ENCODE measurements around the gene TP53BP1. TPM values are rescaled to one million over a fixed set of nuclear protein-coding genes. Genes with fewer than 3 reads are reported as not detected.
"Not testable (repeated sequence)": the region's sequence is repeated elsewhere in the genome, so short reads cannot be mapped to it uniquely, and the experiment has no call there.

The TP53BP1 gene
- 71.9 and 106 TPM in 2 replicates for total RNA-seq (ENCODE audit: low replicate concordance)

- no peak for TF ChIP-seq CTCF (IDR thresholded peaks at IDR 0.05; ENCODE audit: insufficient read depth, low read length)
- peak within 1 kb of the TSS; percentile 99 for H3K4me3 ChIP-seq (ENCODE audit: low read depth, low read length)
- peak; percentile 91 for DNase-seq (ENCODE audit: low read depth)
Measured at GRCh38 chr15:43492673-43493601, at the start of gene TP53BP1. TSS of gene TP53BP1 (minus strand) at chr15:43493156. CDS start at chr15:43493043, 113 bp downstream.

- peak; percentile 57 for DNase-seq (ENCODE audit: low read depth)
- no peak for TF ChIP-seq CTCF (IDR thresholded peaks at IDR 0.05; ENCODE audit: insufficient read depth, low read length)
- no peak overlapping the region for H3K4me3 ChIP-seq (ENCODE audit: low read depth, low read length)
Measured at GRCh38 chr15:43541785-43542184, 48.8 kb upstream of the TP53BP1 start.

- no peak for TF ChIP-seq CTCF (IDR thresholded peaks at IDR 0.05; ENCODE audit: insufficient read depth, low read length)
- DNase-seq (ENCODE audit: low read depth): no peak
- H3K4me3 ChIP-seq (ENCODE audit: low read depth, low read length): no peak overlapping the region
Measured at GRCh38 chr15:43538091-43538490, 45.1 kb upstream of the TP53BP1 start.

- no peak for TF ChIP-seq CTCF (IDR thresholded peaks at IDR 0.05; ENCODE audit: insufficient read depth, low read length)
- no peak for DNase-seq (ENCODE audit: low read depth)
Measured at GRCh38 chr15:43534897-43535296, 41.9 kb upstream of the TP53BP1 start.

GRCh38 chr15:43532826-43533225 lies 39.9 kb upstream of the TP53BP1 start:
- peak; percentile 35 for DNase-seq (ENCODE audit: low read depth)
- not testable (repeated sequence) for H3K4me3 ChIP-seq (ENCODE audit: low read depth, low read length)

More at GRCh38 chr15:43534897-43535296, 41.9 kb upstream of the TP53BP1 start:
- H3K4me3 ChIP-seq (ENCODE audit: low read depth, low read length): no peak overlapping the region

GRCh38 chr15:43531018-43531670 lies 38.2 kb upstream of the TP53BP1 start:
- TF ChIP-seq CTCF (IDR thresholded peaks at IDR 0.05; ENCODE audit: insufficient read depth, low read length): no peak
- no peak overlapping the region for H3K4me3 ChIP-seq (ENCODE audit: low read depth, low read length)
- no peak for DNase-seq (ENCODE audit: low read depth)
